Measurements from ENCODE around the gene FAM50A. TPM values are rescaled to one million over a fixed set of nuclear protein-coding genes. Genes with fewer than 3 reads are reported as not detected.
"Not testable (repeated sequence)": the region's sequence is repeated elsewhere in the genome, so short reads cannot be mapped to it uniquely, and the experiment has no call there.

FAM50A gene
- total RNA-seq, 4 donors from 2014 or later: 39.9 to 130 (median 52.0) TPM

- Histone ChIP-seq H3K4me3 (peak overlapping the region; percentile 60 to 84 (median 67)), H3K27ac (peak overlapping the region; percentile 97 to 99 (median 98)), H3K4me1 (peaks cover 0 to 20% (median 8%) of the 10 kb centered on the region in 4 donors), H3K9me3 (no peaks in the 10 kb centered on the region), H3K27me3 (no peaks in the 10 kb centered on the region), H3K36me3 (peaks cover 0 to 10% (median 0%) of the 10 kb centered on the region in 4 donors)
- peak; percentile 91 for DNase-seq
- TF ChIP-seq CTCF (IDR thresholded peaks at IDR 0.05) (peak; percentile 78 to 91 (median 80)), POLR2A (IDR thresholded peaks at IDR 0.05) (no peak)
- intact Hi-C loops (cut with DNase I; ENCODE audit: low total_unique reads): loop anchor here (5.0 kb wide), 1 partner anchor 47 kb away; no protein-coding TSS in a partner anchor
- 49% methylated on average over 49 of the region's 49 CpGs; no CpG with 5 or more reads in 1 of the 2 donors for WGBS, 2 donors (ENCODE audit: low coverage in 1 of 2)
- in situ Hi-C loops (cut with MboI; ENCODE audit: low pct_ligation_motif_present in 1 of 4, low pct_unique_long_range_greater_than_20kb in 1 of 4, low sequenced_read_pairs in 3 of 4): no loop called here
These were observed 45.0 kb upstream of the FAM50A start for GRCh38 chrX:154398668-154399526.

GRCh38 chrX:154399527-154400368 is 44.2 kb upstream of the FAM50A start:
- in situ Hi-C loops (cut with MboI; ENCODE audit: low pct_ligation_motif_present in 1 of 4, low pct_unique_long_range_greater_than_20kb in 1 of 4, low sequenced_read_pairs in 3 of 4) (loop anchor here in 3 of 4 donors (25.0 kb wide), 1 partner anchor 138 kb away; the partner anchor contains the start of genes G6PD (in 3 of the 3) and IKBKG (in 3 of the 3)), intact Hi-C loops (cut with DNase I; ENCODE audit: low total_unique reads) (loop anchor here (5.0 kb wide), 1 partner anchor 47 kb away; no protein-coding TSS in a partner anchor)
- Histone ChIP-seq H3K36me3 (peaks cover 0 to 10% (median 0%) of the 10 kb centered on the region in 4 donors), H3K4me3 (peak overlapping the region; percentile 60 to 84 (median 67)), H3K4me1 (peaks cover 0 to 20% (median 8%) of the 10 kb centered on the region in 4 donors), H3K9me3 (no peaks in the 10 kb centered on the region), H3K27ac (peak overlapping the region; percentile 97 to 99 (median 98)), H3K27me3 (no peaks in the 10 kb centered on the region)
- DNase-seq: no peak
- TF ChIP-seq POLR2A (IDR thresholded peaks at IDR 0.05) (no peak), CTCF (IDR thresholded peaks at IDR 0.05) (no peak), EP300 (IDR thresholded peaks at IDR 0.05; ENCODE audit: low read depth) (no peak), POLR2AphosphoS5 (IDR thresholded peaks at IDR 0.05) (no peak)
- WGBS, 2 donors (ENCODE audit: low coverage in 1 of 2): 0 to 65% methylated on average over 1 to 14 of the region's 14 CpGs

- H3K4me3 ChIP-seq: peak overlapping the region in 1 of 4 donors; percentile 84
- peak overlapping the region; percentile 97 to 99 (median 98) for H3K27ac ChIP-seq
- peaks cover 0 to 10% (median 0%) of the 10 kb centered on the region in 4 donors for H3K36me3 ChIP-seq
- in situ Hi-C loops (cut with MboI; ENCODE audit: low pct_ligation_motif_present in 1 of 4, low pct_unique_long_range_greater_than_20kb in 1 of 4, low sequenced_read_pairs in 3 of 4): loop anchor here in 3 of 4 donors (25.0 kb wide), 1 partner anchor 137 kb away; the partner anchor contains the start of genes G6PD (in 3 of the 3) and IKBKG (in 3 of the 3)
- H3K27me3 ChIP-seq; intact Hi-C loops (cut with DNase I; ENCODE audit: low total_unique reads); H3K9me3 ChIP-seq; DNase-seq: not testable (repeated sequence)
- H3K4me1 ChIP-seq: peaks cover 0 to 20% (median 8%) of the 10 kb centered on the region in 4 donors
- WGBS, 2 donors (ENCODE audit: low coverage in 1 of 2): 77% methylated on average over 6 of the region's 6 CpGs; no CpG with 5 or more reads in 1 of the 2 donors
These were observed 43.5 kb upstream of the FAM50A start for GRCh38 chrX:154400369-154400817.

- peak overlapping the region in 1 of 4 donors; percentile 97 for H3K27ac ChIP-seq
- in situ Hi-C loops (cut with MboI; ENCODE audit: low pct_ligation_motif_present in 1 of 4, low pct_unique_long_range_greater_than_20kb in 1 of 4, low sequenced_read_pairs in 3 of 4): loop anchor here in 3 of 4 donors (25.0 kb wide), 1 partner anchor 136 kb away; the partner anchor contains the start of genes G6PD (in 3 of the 3) and IKBKG (in 3 of the 3)
- H3K9me3 ChIP-seq: no peaks in the 10 kb centered on the region
- no peaks in the 10 kb centered on the region for H3K27me3 ChIP-seq
- H3K36me3 ChIP-seq: peaks cover 0 to 10% (median 0%) of the 10 kb centered on the region in 4 donors
- no peak for DNase-seq
- peaks cover 0 to 20% (median 8%) of the 10 kb centered on the region in 4 donors for H3K4me1 ChIP-seq
- intact Hi-C loops (cut with DNase I; ENCODE audit: low total_unique reads): no loop called here
- H3K4me3 ChIP-seq: no peak overlapping the region
- WGBS, 2 donors (ENCODE audit: low coverage in 1 of 2): 46% methylated on average over 6 of the region's 6 CpGs; no CpG with 5 or more reads in 1 of the 2 donors
- TF ChIP-seq POLR2AphosphoS5 (IDR thresholded peaks at IDR 0.05) (peak in 1 of 3 donors; percentile 30), CTCF (IDR thresholded peaks at IDR 0.05) (no peak)
These were observed 42.7 kb upstream of the FAM50A start for GRCh38 chrX:154401045-154401799.
